Measurements from ENCODE around the gene CSTPP1. TPM values are rescaled to one million over a fixed set of nuclear protein-coding genes. Genes with fewer than 3 reads are reported as not detected.

The CSTPP1 gene
- total RNA-seq, 3 donors from 2014 or later (not counting 1 experiment from before 2014, with no cell fraction given), result 16.2 to 17.8 (median 16.9) TPM

- intact Hi-C loops (cut with micrococcal nuclease), result no loop called here
- no peaks in the 10 kb centered on the region for H3K9me3 Mint-ChIP-seq
- DNase-seq, result no peak
These were observed 98.5 kb downstream of the CSTPP1 start for GRCh38 chr11:47035108-47035507.

DNA sequence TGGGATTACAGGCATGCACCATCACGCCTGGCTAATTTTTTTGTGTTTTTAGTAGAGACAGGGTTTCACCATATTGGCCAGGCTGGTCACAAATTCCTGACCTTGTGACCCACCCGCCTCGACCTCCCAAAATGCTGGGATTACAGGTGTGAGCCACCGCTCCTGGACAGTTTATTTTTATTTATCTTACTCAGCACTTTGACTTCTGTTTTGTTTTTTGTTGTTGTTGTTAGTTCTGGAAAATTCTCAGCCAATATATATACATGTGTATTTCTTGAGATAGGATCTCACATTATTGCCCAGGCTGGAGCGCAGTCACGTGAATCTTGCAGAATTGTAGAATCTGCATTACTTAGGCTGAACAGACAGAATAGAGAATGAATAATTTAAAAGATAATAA, 107.6 kb downstream of the CSTPP1 start:
- TF ChIP-seq, protein P1, sequence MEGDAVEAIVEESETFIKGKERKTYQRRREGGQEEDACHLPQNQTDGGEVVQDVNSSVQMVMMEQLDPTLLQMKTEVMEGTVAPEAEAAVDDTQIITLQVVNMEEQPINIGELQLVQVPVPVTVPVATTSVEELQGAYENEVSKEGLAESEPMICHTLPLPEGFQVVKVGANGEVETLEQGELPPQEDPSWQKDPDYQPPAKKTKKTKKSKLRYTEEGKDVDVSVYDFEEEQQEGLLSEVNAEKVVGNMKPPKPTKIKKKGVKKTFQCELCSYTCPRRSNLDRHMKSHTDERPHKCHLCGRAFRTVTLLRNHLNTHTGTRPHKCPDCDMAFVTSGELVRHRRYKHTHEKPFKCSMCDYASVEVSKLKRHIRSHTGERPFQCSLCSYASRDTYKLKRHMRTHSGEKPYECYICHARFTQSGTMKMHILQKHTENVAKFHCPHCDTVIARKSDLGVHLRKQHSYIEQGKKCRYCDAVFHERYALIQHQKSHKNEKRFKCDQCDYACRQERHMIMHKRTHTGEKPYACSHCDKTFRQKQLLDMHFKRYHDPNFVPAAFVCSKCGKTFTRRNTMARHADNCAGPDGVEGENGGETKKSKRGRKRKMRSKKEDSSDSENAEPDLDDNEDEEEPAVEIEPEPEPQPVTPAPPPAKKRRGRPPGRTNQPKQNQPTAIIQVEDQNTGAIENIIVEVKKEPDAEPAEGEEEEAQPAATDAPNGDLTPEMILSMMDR (IDR thresholded peaks at IDR 0.05), result no peak
- H3K36me3 ChIP-seq (ENCODE audit: control insufficient read depth, insufficient read depth, low read length), result no peaks in the 10 kb centered on the region
- Mint-ChIP-seq H3K4me3 (no peak overlapping the region), H3K27ac (no peak overlapping the region), H3K36me3 (no peaks in the 10 kb centered on the region), H3K27me3 (ENCODE audit: low read depth in 2 of 2) (no peaks in the 10 kb centered on the region), H3K9me3 (no peaks in the 10 kb centered on the region), H3K4me1 (no peaks in the 10 kb centered on the region)
- H3K27ac ChIP-seq (ENCODE audit: low read length), result no peak overlapping the region
- no peak for ATAC-seq
- WGBS (ENCODE audit: insufficient coverage), result 100% methylated on average over 5 of the region's 6 CpGs
- H3K4me1 ChIP-seq (ENCODE audit: control insufficient read depth, insufficient read depth, low read length), result no peaks in the 10 kb centered on the region
- no peak for DNase-seq
- H3K4me3 ChIP-seq (ENCODE audit: low read length), result no peak overlapping the region
- intact Hi-C loops (cut with micrococcal nuclease), result no loop called here
- H3K9me3 ChIP-seq (ENCODE audit: control insufficient read depth, insufficient read depth, low read length), result no peaks in the 10 kb centered on the region
- H3K27me3 ChIP-seq (ENCODE audit: control insufficient read depth, insufficient read depth, low read length), result no peaks in the 10 kb centered on the region

More at GRCh38 chr11:47035108-47035507, 98.5 kb downstream of the CSTPP1 start:
- Histone ChIP-seq H3K27ac (ENCODE audit: low read length) (no peak overlapping the region), H3K4me3 (ENCODE audit: low read length) (no peak overlapping the region), H3K4me1 (ENCODE audit: control insufficient read depth, insufficient read depth, low read length) (no peaks in the 10 kb centered on the region), H3K36me3 (ENCODE audit: control insufficient read depth, insufficient read depth, low read length) (no peaks in the 10 kb centered on the region), H3K9me3 (ENCODE audit: control insufficient read depth, insufficient read depth, low read length) (no peaks in the 10 kb centered on the region), H3K27me3 (ENCODE audit: control insufficient read depth, insufficient read depth, low read length) (no peaks in the 10 kb centered on the region)
- H3K27me3 Mint-ChIP-seq (ENCODE audit: low read depth in 2 of 2), result no peaks in the 10 kb centered on the region
- H3K27ac Mint-ChIP-seq, result peak overlapping the region; percentile 18 to 41
- H3K36me3 Mint-ChIP-seq, result no peaks in the 10 kb centered on the region
- TF ChIP-seq, protein P1 (IDR thresholded peaks at IDR 0.05), result no peak
- peaks cover 0 to 6% of the 10 kb centered on the region in 2 donors for H3K4me1 Mint-ChIP-seq
- peak in 2 of 3 donors; percentile 33 to 86 for ATAC-seq
- 90% methylated on average over 5 of the region's 5 CpGs for WGBS (ENCODE audit: insufficient coverage)
- no peak overlapping the region for H3K4me3 Mint-ChIP-seq

DNA sequence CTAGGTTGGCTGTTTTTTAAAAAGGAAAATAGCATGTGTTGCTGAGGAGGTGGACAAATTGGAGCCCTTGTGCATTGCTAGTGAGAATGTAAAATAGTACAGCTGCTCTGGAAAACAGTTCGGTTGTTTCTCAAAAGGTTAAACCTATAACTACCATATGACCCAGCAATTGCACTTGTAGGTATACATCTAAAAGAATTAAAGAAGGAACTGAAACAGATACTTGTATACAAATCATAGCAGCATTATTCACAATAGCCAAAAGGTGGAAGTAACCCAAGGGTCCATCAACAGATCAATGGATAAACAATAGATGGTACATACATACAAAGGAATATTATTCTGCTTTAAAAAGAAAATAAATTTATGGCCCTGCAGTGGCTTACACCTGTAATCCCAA, 111.4 kb downstream of the CSTPP1 start:
- intact Hi-C loops (cut with micrococcal nuclease), result no loop called here
- Mint-ChIP-seq H3K27ac (no peak overlapping the region), H3K9me3 (no peaks in the 10 kb centered on the region), H3K36me3 (no peaks in the 10 kb centered on the region), H3K27me3 (ENCODE audit: low read depth in 2 of 2) (no peaks in the 10 kb centered on the region), H3K4me3 (no peak overlapping the region), H3K4me1 (no peaks in the 10 kb centered on the region)
- H3K4me1 ChIP-seq (ENCODE audit: control insufficient read depth, insufficient read depth, low read length), result no peaks in the 10 kb centered on the region
- ATAC-seq (no peak), DNase-seq (no peak)
- no peak overlapping the region for H3K4me3 ChIP-seq (ENCODE audit: low read length)
- no peaks in the 10 kb centered on the region for H3K9me3 ChIP-seq (ENCODE audit: control insufficient read depth, insufficient read depth, low read length)
- TF ChIP-seq, protein P1 (IDR thresholded peaks at IDR 0.05), result no peak
- WGBS (ENCODE audit: insufficient coverage), result no CpG with 5 or more reads among the region's 1 CpG
- no peaks in the 10 kb centered on the region for H3K36me3 ChIP-seq (ENCODE audit: control insufficient read depth, insufficient read depth, low read length)
- H3K27ac ChIP-seq (ENCODE audit: low read length), result no peak overlapping the region
- no peaks in the 10 kb centered on the region for H3K27me3 ChIP-seq (ENCODE audit: control insufficient read depth, insufficient read depth, low read length)

- 100% methylated on average over 1 of the region's 1 CpG for WGBS (ENCODE audit: insufficient coverage)
- Mint-ChIP-seq H3K27ac (no peak overlapping the region), H3K36me3 (no peaks in the 10 kb centered on the region), H3K27me3 (ENCODE audit: low read depth in 2 of 2) (no peaks in the 10 kb centered on the region), H3K4me3 (no peak overlapping the region), H3K9me3 (no peaks in the 10 kb centered on the region), H3K4me1 (no peaks in the 10 kb centered on the region)
- ATAC-seq, result no peak
- no peaks in the 10 kb centered on the region for H3K9me3 ChIP-seq (ENCODE audit: control insufficient read depth, insufficient read depth, low read length)
- no peaks in the 10 kb centered on the region for H3K27me3 ChIP-seq (ENCODE audit: control insufficient read depth, insufficient read depth, low read length)
- no peak overlapping the region for H3K4me3 ChIP-seq (ENCODE audit: low read length)
- no peak for DNase-seq
- intact Hi-C loops (cut with micrococcal nuclease), result no loop called here
- no peaks in the 10 kb centered on the region for H3K36me3 ChIP-seq (ENCODE audit: control insufficient read depth, insufficient read depth, low read length)
- H3K27ac ChIP-seq (ENCODE audit: low read length), result no peak overlapping the region
- H3K4me1 ChIP-seq (ENCODE audit: control insufficient read depth, insufficient read depth, low read length), result no peaks in the 10 kb centered on the region
- TF ChIP-seq, protein P1 (IDR thresholded peaks at IDR 0.05), result no peak
These were observed 113.7 kb downstream of the CSTPP1 start for GRCh38 chr11:47050284-47050683.
